Colonic mucosa (tissue), 4 donors: Measurements from ENCODE around the gene RGMA. TPM values are rescaled to one million over a fixed set of nuclear protein-coding genes. Genes with fewer than 3 reads are reported as not detected.

Experiments
- DNase-seq: peaks from one replicate; pipeline ENCODE4 v3.0.0-alpha.2; 2020
- H3K27ac ChIP-seq: fragments of 200-600 bp; one replicate; pipeline ENCODE4 v1.8.0; 2021
- H3K27me3 ChIP-seq: fragments of 200-600 bp; one replicate; pipeline ENCODE4 v1.8.0; 2021
- H3K36me3 ChIP-seq: fragments of 200-600 bp; one replicate; pipeline ENCODE4 v1.8.0; 2021
- H3K4me1 ChIP-seq: fragments of 200-600 bp; one replicate; pipeline ENCODE4 v1.8.0; 2021; ENCODE audit warnings: mild to moderate bottlenecking
- H3K4me3 ChIP-seq: fragments of 200-600 bp; one replicate; pipeline ENCODE4 v1.8.0; 2021
- H3K9ac ChIP-seq, 2 donors: one replicate each; pipeline ENCODE4 v1.7.0; 2013; ENCODE audit warnings: control low read depth in 2 of 2, low read depth in 2 of 2, low read length in 2 of 2
- H3K9me3 ChIP-seq: fragments of 200-600 bp; one replicate; pipeline ENCODE4 v1.8.0; 2021
- intact Hi-C: fragments of 100-400 bp; cut with DNase I; formaldehyde crosslinking; loops from one replicate; pipeline ENCODE4 v1.14.1; 2022
- total RNA-seq, 2 donors: library from RNA; stranded (reverse); fragmentation: NEBNext Ultra II Directional in 1 of 2; extraction: Animal tissue kit (Norgen Biotek cat#: 25700) in 1 of 2; gene quantifications; one replicate each; pipeline ENCODE4 v1.2.1, GENCODE V29; 2021
- TF ChIP-seq, protein P1 (sequence below): fragments of 200-600 bp; IDR thresholded peaks from one replicate; pipeline ENCODE4 v1.8.0; 2022; ENCODE audit warnings: antibody characterized with exemption, mild to moderate bottlenecking
- donor health status: healthy.
- donor health status: DM: no; HTN: no; CAD: no.
- donor health status: DM: no; HTN: no; CAD: no.

Gene RGMA
- total RNA-seq, 2 donors from 2014 or later: 4.2 to 12.4 TPM

DNA sequence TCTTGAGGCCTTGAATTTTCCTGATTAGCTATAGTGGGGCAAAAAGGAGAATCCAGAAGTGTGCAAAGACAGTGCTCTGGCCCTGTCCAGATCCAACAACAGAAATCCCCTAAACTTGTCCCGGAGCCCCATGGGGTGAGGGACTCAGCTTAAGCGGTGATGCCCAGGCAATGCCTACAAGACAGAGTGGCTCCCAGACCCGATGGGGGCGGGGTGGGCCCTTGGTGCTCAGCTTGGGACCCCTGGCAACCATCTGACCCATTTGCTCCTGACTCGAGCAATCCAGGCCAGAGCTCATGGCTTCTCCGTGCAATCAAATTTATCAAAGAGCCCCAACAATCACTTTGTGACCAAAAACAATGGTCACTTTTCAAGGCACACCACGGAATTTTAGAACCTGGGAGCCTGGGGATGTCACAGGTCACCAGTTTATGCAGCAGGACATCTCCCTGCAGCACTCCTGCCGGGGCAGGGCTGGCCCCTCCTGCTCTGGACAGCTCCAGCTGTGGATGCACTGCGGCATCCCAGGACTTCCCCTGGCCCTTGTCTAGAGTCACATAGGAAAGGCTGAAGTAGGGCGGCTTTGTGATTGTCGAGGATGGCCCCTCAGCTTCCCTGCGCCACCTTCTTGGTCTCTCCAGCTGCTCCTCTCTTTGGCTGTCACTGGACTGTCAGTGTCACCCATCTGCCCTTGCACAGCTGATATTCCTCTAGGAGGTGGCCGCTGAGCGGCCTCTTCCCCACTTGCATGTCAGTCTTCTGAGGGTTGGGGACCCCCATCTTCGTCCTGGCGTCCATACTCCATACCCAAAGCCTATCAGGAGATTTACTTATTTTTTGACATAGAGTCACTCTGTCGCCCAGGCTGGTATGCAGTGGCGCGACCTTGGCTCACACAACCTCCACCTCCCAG is 28.4 kb downstream of the RGMA start:
- H3K9ac ChIP-seq: no peak overlapping the region
- no peaks in the 10 kb centered on the region for H3K36me3 ChIP-seq
- no peaks in the 10 kb centered on the region for H3K27me3 ChIP-seq
- H3K4me3 ChIP-seq: no peak overlapping the region
- H3K27ac ChIP-seq: no peak overlapping the region
- no peaks in the 10 kb centered on the region for H3K4me1 ChIP-seq
- no peaks in the 10 kb centered on the region for H3K9me3 ChIP-seq
- TF ChIP-seq, protein P1, sequence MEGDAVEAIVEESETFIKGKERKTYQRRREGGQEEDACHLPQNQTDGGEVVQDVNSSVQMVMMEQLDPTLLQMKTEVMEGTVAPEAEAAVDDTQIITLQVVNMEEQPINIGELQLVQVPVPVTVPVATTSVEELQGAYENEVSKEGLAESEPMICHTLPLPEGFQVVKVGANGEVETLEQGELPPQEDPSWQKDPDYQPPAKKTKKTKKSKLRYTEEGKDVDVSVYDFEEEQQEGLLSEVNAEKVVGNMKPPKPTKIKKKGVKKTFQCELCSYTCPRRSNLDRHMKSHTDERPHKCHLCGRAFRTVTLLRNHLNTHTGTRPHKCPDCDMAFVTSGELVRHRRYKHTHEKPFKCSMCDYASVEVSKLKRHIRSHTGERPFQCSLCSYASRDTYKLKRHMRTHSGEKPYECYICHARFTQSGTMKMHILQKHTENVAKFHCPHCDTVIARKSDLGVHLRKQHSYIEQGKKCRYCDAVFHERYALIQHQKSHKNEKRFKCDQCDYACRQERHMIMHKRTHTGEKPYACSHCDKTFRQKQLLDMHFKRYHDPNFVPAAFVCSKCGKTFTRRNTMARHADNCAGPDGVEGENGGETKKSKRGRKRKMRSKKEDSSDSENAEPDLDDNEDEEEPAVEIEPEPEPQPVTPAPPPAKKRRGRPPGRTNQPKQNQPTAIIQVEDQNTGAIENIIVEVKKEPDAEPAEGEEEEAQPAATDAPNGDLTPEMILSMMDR: no peak
- intact Hi-C loops: no loop called here
- no peak for DNase-seq

DNA sequence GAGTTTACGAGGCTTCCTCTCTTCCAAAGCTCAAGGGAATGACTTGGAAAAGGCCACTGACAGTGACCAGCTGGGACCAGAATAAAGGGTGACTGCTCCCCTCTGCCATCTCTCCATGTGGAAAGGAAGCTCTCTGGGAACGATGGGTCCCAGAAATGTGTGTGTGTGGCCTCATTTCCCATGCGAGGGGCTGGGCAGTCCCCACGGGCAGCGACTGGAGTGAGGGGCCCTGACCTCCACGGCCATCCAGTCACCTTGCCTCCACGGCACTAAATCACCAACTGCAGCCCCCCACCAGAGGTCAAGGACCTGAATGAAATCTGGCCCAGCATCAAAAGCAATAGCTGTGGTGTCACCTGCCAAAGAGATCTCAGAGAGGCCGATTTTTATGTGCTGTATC is 29.6 kb downstream of the RGMA start:
- H3K4me1 ChIP-seq: no peaks in the 10 kb centered on the region
- no peak overlapping the region for H3K4me3 ChIP-seq
- TF ChIP-seq, protein P1: no peak
- no peak overlapping the region for H3K27ac ChIP-seq
- intact Hi-C loops: no loop called here
- no peak overlapping the region for H3K9ac ChIP-seq
- no peaks in the 10 kb centered on the region for H3K27me3 ChIP-seq
- H3K9me3 ChIP-seq: no peaks in the 10 kb centered on the region
- DNase-seq: no peak
- no peaks in the 10 kb centered on the region for H3K36me3 ChIP-seq

DNA sequence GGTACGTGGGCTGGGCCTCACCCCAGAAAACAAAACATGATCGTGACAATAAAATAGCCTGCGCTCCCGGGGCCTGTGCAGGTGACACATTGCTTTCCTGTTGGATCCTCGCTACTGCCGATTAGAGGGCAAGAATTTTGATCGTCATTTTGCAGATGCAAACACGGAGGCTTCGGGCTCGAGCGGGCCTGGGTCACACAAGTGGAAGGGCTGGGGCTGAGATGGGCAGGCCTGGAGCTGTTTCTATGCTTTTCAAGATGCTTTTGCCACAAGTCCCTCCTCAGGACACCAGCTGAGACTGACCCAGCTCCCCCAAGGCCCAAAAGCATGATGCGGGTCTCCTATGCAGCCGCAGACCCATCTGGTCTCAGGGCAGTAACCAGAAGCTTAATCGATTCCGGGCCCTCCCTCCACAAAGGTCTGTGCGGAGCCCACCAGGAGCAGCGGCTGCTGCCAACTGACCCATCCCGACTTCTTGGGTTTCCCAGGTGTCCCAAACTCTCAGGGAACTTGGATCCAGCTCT is 30.0 kb downstream of the RGMA start:
- no peak for DNase-seq
- no peaks in the 10 kb centered on the region for H3K9me3 ChIP-seq
- no peaks in the 10 kb centered on the region for H3K27me3 ChIP-seq
- intact Hi-C loops: no loop called here
- no peak overlapping the region for H3K4me3 ChIP-seq
- H3K9ac ChIP-seq: no peak overlapping the region
- TF ChIP-seq, protein P1: no peak
- no peaks in the 10 kb centered on the region for H3K36me3 ChIP-seq
- no peak overlapping the region for H3K27ac ChIP-seq
- no peaks in the 10 kb centered on the region for H3K4me1 ChIP-seq

DNA sequence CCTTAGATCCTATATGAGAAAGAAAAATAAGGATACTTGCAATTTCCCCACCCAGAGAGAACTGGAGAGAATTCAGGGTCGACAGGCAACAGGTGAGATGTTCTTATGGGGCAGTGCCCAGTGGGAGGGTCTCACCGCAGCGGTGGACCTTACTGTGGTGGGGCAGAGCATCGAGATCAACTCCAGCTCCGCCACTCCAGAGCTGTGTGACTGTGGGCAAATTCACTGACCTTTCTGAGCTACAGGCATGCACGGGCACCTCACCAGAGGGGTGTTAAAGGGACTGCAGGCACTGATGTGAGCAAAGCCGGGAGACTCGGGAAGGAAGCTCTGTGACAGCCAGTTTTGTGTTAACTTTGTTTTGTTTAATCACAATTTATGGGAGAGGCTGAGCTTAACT is 30.9 kb downstream of the RGMA start:
- Histone ChIP-seq H3K27me3 (no peaks in the 10 kb centered on the region), H3K4me1 (no peaks in the 10 kb centered on the region), H3K9me3 (no peaks in the 10 kb centered on the region), H3K36me3 (no peaks in the 10 kb centered on the region), H3K4me3 (no peak overlapping the region), H3K9ac (no peak overlapping the region), H3K27ac (no peak overlapping the region)
- no peak for DNase-seq
- intact Hi-C loops: no loop called here
- TF ChIP-seq, protein P1: no peak

DNA sequence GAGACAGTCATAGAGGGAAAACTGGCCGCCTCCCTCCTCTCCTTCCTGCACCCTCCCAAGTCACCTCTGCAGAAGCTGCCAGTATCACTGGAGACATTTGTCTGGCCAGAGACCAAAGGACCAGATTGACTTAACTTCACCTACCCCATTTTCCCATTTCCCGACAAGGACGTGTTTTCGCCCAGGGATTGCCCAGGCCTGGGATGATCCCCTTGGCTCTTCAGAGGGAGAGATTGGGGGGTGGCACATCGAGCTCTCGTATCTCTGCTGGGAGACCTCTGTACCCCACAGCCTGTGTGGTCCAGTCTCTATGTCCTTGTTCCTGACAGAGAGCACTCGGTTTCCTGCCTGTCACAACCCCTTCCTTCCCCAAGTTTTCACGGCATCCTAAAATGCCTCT is 31.4 kb downstream of the RGMA start:
- no peaks in the 10 kb centered on the region for H3K27me3 ChIP-seq
- no peak overlapping the region for H3K4me3 ChIP-seq
- no peaks in the 10 kb centered on the region for H3K9me3 ChIP-seq
- H3K4me1 ChIP-seq: no peaks in the 10 kb centered on the region
- TF ChIP-seq, protein P1: no peak
- intact Hi-C loops: no loop called here
- H3K27ac ChIP-seq: no peak overlapping the region
- no peak for DNase-seq
- no peak overlapping the region for H3K9ac ChIP-seq
- H3K36me3 ChIP-seq: no peaks in the 10 kb centered on the region
